GM23338 (cell line): ENCODE measurements around the gene KIF19. TPM values are rescaled to one million over a fixed set of nuclear protein-coding genes. Genes with fewer than 3 reads are reported as not detected.

Experiments used
- ATAC-seq: fragments of 200-7000 bp; cut with Tn5 transposase; 3 replicates; pipeline ENCODE4 v1.9.1; 2020
- DNase-seq: peaks from one replicate; pipeline ENCODE4 v3.0.0-alpha.2; 2015; ENCODE audit warnings: low spot score
- H2AFZ ChIP-seq: fragments of 200-600 bp; sonication (generic); 2 replicates; pipeline ENCODE4 v1.8.0; 2016; ENCODE audit warnings: antibody characterized with exemption, mild to moderate bottlenecking, moderate library complexity
- H3F3A ChIP-seq: fragments of 200-600 bp; sonication (generic); replicated peaks from 2 replicates; pipeline ENCODE4 v1.8.0; 2017; ENCODE audit warnings: antibody characterized with exemption, mixed run types, low read depth
- H3K27ac ChIP-seq: fragments of 200-600 bp; sonication (generic); 2 replicates; pipeline ENCODE4 v1.6.1; 2016; ENCODE audit warnings: low read depth
- H3K27me3 ChIP-seq: fragments of 200-600 bp; sonication (generic); 2 replicates; pipeline ENCODE4 v1.8.0; 2016; ENCODE audit warnings: mild to moderate bottlenecking, mixed run types, moderate library complexity; ENCODE audit not compliant: insufficient read depth
- H3K36me3 ChIP-seq: fragments of 200-600 bp; sonication (generic); 2 replicates; pipeline ENCODE4 v1.8.0; 2016; ENCODE audit warnings: mild to moderate bottlenecking; ENCODE audit not compliant: insufficient read depth
- H3K4me1 ChIP-seq: fragments of 200-600 bp; sonication (generic); 2 replicates; pipeline ENCODE4 v1.8.0; 2016; ENCODE audit warnings: mild to moderate bottlenecking, moderate library complexity; ENCODE audit not compliant: insufficient read depth
- H3K4me2 ChIP-seq: fragments of 200-600 bp; sonication (generic); 2 replicates; pipeline ENCODE4 v1.7.1; 2017; ENCODE audit warnings: mixed run types
- H3K4me3 ChIP-seq: fragments of 200-600 bp; sonication (generic); 2 replicates; pipeline ENCODE4 v1.6.1; 2016; ENCODE audit warnings: mixed run types
- H3K79me2 ChIP-seq: fragments of 200-600 bp; sonication (generic); replicated peaks from 2 replicates; pipeline ENCODE4 v1.8.0; 2017; ENCODE audit warnings: mild to moderate bottlenecking; ENCODE audit not compliant: insufficient read depth
- H3K9me2 ChIP-seq: fragments of 200-600 bp; sonication (generic); 2 replicates; pipeline ENCODE4 v1.8.0; 2017; ENCODE audit not compliant: insufficient read depth
- H4K20me1 ChIP-seq: fragments of 200-600 bp; sonication (generic); replicated peaks from 2 replicates; pipeline ENCODE4 v1.8.0; 2017; ENCODE audit warnings: mild to moderate bottlenecking; ENCODE audit not compliant: insufficient read depth
- H3K27ac Mint-ChIP-seq: 2 replicates; pipeline ENCODE4 v1.8.0; 2020; ENCODE audit warnings: inconsistent platforms, mild to moderate bottlenecking, moderate library complexity, mixed read lengths
- H3K27me3 Mint-ChIP-seq: 3 replicates; pipeline ENCODE4 v1.8.0; 2022; ENCODE audit warnings: low read depth, mild to moderate bottlenecking, moderate library complexity, mixed read lengths, inconsistent platforms; ENCODE audit not compliant: insufficient read depth, poor library complexity
- H3K36me3 Mint-ChIP-seq: 3 replicates; pipeline ENCODE4 v1.8.0; 2021; ENCODE audit warnings: low read depth, mild to moderate bottlenecking, inconsistent platforms, moderate library complexity, mixed read lengths
- H3K4me1 Mint-ChIP-seq: 3 replicates; pipeline ENCODE4 v1.8.0; 2020; ENCODE audit warnings: mild to moderate bottlenecking, inconsistent platforms, mixed read lengths
- H3K4me3 Mint-ChIP-seq: 3 replicates; pipeline ENCODE4 v1.8.0; 2021; ENCODE audit warnings: moderate library complexity, mild to moderate bottlenecking, inconsistent platforms, mixed read lengths
- H3K9me3 Mint-ChIP-seq: 3 replicates; pipeline ENCODE4 v1.8.0; 2020; ENCODE audit warnings: moderate library complexity, mild to moderate bottlenecking, inconsistent platforms, mixed read lengths
- CREB1 ChIP-seq: fragments of 250-450 bp; sonication (Bioruptor Pico); IDR thresholded peaks from 2 replicates; pipeline ENCODE4 v1.5.0; 2020; ENCODE audit warnings: low read depth, mild to moderate bottlenecking, moderate library complexity
- CTCF ChIP-seq, 2 experiments: fragments of 200-600 bp in 1 of 2; sonication (generic) in 1 of 2; conservative IDR thresholded peaks; 2 replicates each; pipeline versions ENCODE4 v1.5.1 to v1.6.1; 2016 to 2017; ENCODE audit warnings: antibody characterized with exemption in 2 of 2, low read depth in 2 of 2, mild to moderate bottlenecking in 2 of 2, moderate library complexity in 1 of 2
- ETS1 ChIP-seq: IDR thresholded peaks from 2 replicates; pipeline ENCODE4 v1.6.1; 2016; ENCODE audit warnings: antibody characterized with exemption
- JUNB ChIP-seq: IDR thresholded peaks from one replicate; pipeline ENCODE4 v1.6.1; 2016; ENCODE audit warnings: antibody characterized with exemption; ENCODE audit not compliant: unreplicated experiment
- NANOG ChIP-seq: IDR thresholded peaks from 2 replicates; pipeline ENCODE4 v1.6.1; 2016; ENCODE audit warnings: antibody characterized with exemption, borderline replicate concordance
- POLR2AphosphoS5 ChIP-seq: IDR thresholded peaks from 2 replicates; pipeline ENCODE4 v1.6.1; 2016; ENCODE audit warnings: antibody characterized with exemption, low read depth
- REST ChIP-seq: IDR thresholded peaks from one replicate; pipeline ENCODE4 v1.6.1; 2018; ENCODE audit warnings: antibody characterized with exemption; ENCODE audit not compliant: unreplicated experiment
- STAT1 ChIP-seq: IDR thresholded peaks from one replicate; pipeline ENCODE4 v1.6.1; 2016; ENCODE audit warnings: antibody characterized with exemption; ENCODE audit not compliant: unreplicated experiment
- ZNF114 ChIP-seq: fragments of 250-450 bp; sonication (Bioruptor Pico); IDR thresholded peaks from 2 replicates; pipeline ENCODE4 v1.5.0; 2020; ENCODE audit warnings: mild to moderate bottlenecking, moderate library complexity
- ZNF331 ChIP-seq: fragments of 250-450 bp; sonication (Bioruptor Pico); IDR thresholded peaks from 2 replicates; pipeline ENCODE4 v1.5.0; 2020; ENCODE audit warnings: low read depth, mild to moderate bottlenecking, moderate library complexity
- polyA plus RNA-seq: library from polyadenylated mRNA; unstranded; fragments of >200 nt; fragmentation: Nextera tagmentation; extraction: Ambion mirVana; gene quantifications from 2 replicates; pipeline ENCODE4 v1.2.1, GENCODE V29; 2016
- total RNA-seq: library from RNA; depleted of rRNA; stranded (reverse); fragments of >200 nt; shearing (Covaris generic); gene quantifications from 2 replicates; pipeline ENCODE4 v1.2.3, GENCODE V29; 2014

Gene KIF19
- total and polyA plus RNA-seq, 2 experiments from 2014 or later, result 0.35 to 0.36 TPM

GRCh38 chr17:74329378-74329777 is 3.4 kb downstream of the KIF19 start:
- no peaks in the 10 kb centered on the region; the same call in 2 of the 3 replicates for H3K9me3 Mint-ChIP-seq
- H3K36me3 Mint-ChIP-seq, result no peaks in the 10 kb centered on the region; the same call in 2 of the 3 replicates

GRCh38 chr17:74330446-74330845 is 4.4 kb downstream of the KIF19 start:
- H3K36me3 Mint-ChIP-seq, result no peaks in the 10 kb centered on the region; the same call in 2 of the 3 replicates
- H2AFZ ChIP-seq, result no peak overlapping the region
- no peak overlapping the region for H3K4me3 Mint-ChIP-seq
- no peak overlapping the region for H3K4me3 ChIP-seq
- no peak overlapping the region for H3K27ac ChIP-seq
- no peaks in the 10 kb centered on the region for H3K9me2 ChIP-seq
- H3K4me1 Mint-ChIP-seq, result peaks cover 28% of the 10 kb centered on the region
- H3K79me2 ChIP-seq, result no peaks in the 10 kb centered on the region
- DNase-seq, result no peak
- peaks cover 4% of the 10 kb centered on the region; the same call in 1 of the 2 replicates for H3K4me1 ChIP-seq
- peaks cover 25% of the 10 kb centered on the region for H3K27me3 Mint-ChIP-seq
- peaks cover 18% of the 10 kb centered on the region for H3K27me3 ChIP-seq
- no peaks in the 10 kb centered on the region for H3K36me3 ChIP-seq
- H4K20me1 ChIP-seq, result no peaks in the 10 kb centered on the region
- no peak overlapping the region for H3K4me2 ChIP-seq
- no peaks in the 10 kb centered on the region; the same call in 2 of the 3 replicates for H3K9me3 Mint-ChIP-seq
- H3K27ac Mint-ChIP-seq, result no peak overlapping the region
- ATAC-seq, result no peak
- H3F3A ChIP-seq, result no peaks in the 10 kb centered on the region
- TF ChIP-seq REST (no peak), CTCF (conservative IDR thresholded peaks at IDR 0.05; ENCODE audit: low read depth in 2 of 2) (no peak), JUNB (no peak), ETS1 (no peak), NANOG (no peak), POLR2AphosphoS5 (no peak), STAT1 (no peak), ZNF331 (no peak), CREB1 (no peak), ZNF114 (no peak)

More at GRCh38 chr17:74329378-74329777, 3.4 kb downstream of the KIF19 start:
- Histone ChIP-seq H3K79me2 (no peaks in the 10 kb centered on the region), H3K27ac (no peak overlapping the region), H3F3A (no peaks in the 10 kb centered on the region), H4K20me1 (no peaks in the 10 kb centered on the region), H3K9me2 (no peaks in the 10 kb centered on the region), H3K27me3 (peaks cover 28% of the 10 kb centered on the region), H2AFZ (no peak overlapping the region), H3K4me3 (no peak overlapping the region), H3K36me3 (no peaks in the 10 kb centered on the region), H3K4me1 (peaks cover 4% of the 10 kb centered on the region; the same call in 1 of the 2 replicates), H3K4me2 (no peak overlapping the region)
- no peak overlapping the region for H3K4me3 Mint-ChIP-seq
- no peak for ATAC-seq
- no peak for DNase-seq
- peaks cover 27% of the 10 kb centered on the region for H3K4me1 Mint-ChIP-seq
- peaks cover 31% of the 10 kb centered on the region for H3K27me3 Mint-ChIP-seq
- H3K27ac Mint-ChIP-seq, result no peak overlapping the region
- no peak for TF ChIP-seq POLR2AphosphoS5
